GM19238 (cell line): ENCODE results near the gene HOXB5.

Experiments used
- DNase-seq: peaks from one replicate; pipeline ENCODE4 v3.0.0; 2011; ENCODE audit warnings: low spot score; ENCODE audit not compliant: insufficient read length

Gene HOXB5

GRCh38 chr17:48616717-48617470 is 23.3 kb upstream of the HOXB5 start:
- no peak for DNase-seq

- DNase-seq: no peak
These were observed 22.6 kb upstream of the HOXB5 start for GRCh38 chr17:48615963-48616716.

- DNase-seq: no peak
These were observed 21.7 kb upstream of the HOXB5 start, which contains the start of gene HOXB8 for GRCh38 chr17:48615047-48615962. Gene HOXB8, minus strand, starts transcription at chr17:48615292. Its CDS starts 588 bp downstream, at chr17:48614704.

GRCh38 chr17:48613862-48614694 is 20.5 kb upstream of the HOXB5 start:
- DNase-seq: no peak

GRCh38 chr17:48612854-48613691 is 19.5 kb upstream of the HOXB5 start:
- peak; percentile 69 for DNase-seq

GRCh38 chr17:48612456-48612853 is 18.9 kb upstream of the HOXB5 start:
- DNase-seq: no peak

- DNase-seq: no peak
These were observed 18.3 kb upstream of the HOXB5 start for GRCh38 chr17:48611681-48612455.

GRCh38 chr17:48611213-48611612 is 17.6 kb upstream of the HOXB5 start:
- peak; percentile 55 for DNase-seq

GRCh38 chr17:48610282-48611211 is 17.0 kb upstream of the HOXB5 start, which contains the start of gene HOXB7:
Gene HOXB7, minus strand, starts transcription at chr17:48611017. Its CDS starts 99 bp downstream, at chr17:48610918.
- DNase-seq: peak; percentile 83

GRCh38 chr17:48609759-48610281 is 16.2 kb upstream of the HOXB5 start:
- DNase-seq: no peak

- no peak for DNase-seq
These were observed 15.5 kb upstream of the HOXB5 start for GRCh38 chr17:48609033-48609432.

GRCh38 chr17:48608494-48608834 is 14.9 kb upstream of the HOXB5 start:
- no peak for DNase-seq

GRCh38 chr17:48606892-48607614 is 13.5 kb upstream of the HOXB5 start:
- DNase-seq: no peak

GRCh38 chr17:48605991-48606891 is 12.7 kb upstream of the HOXB5 start:
- DNase-seq: no peak

- DNase-seq: no peak
These were observed 11.9 kb upstream of the HOXB5 start for GRCh38 chr17:48605409-48605919.
